ENCODE measurements around the gene SLC39A13. TPM values are rescaled to one million over a fixed set of nuclear protein-coding genes. Genes with fewer than 3 reads are reported as not detected.
A peak's percentile ranks its signal among the peaks of the same experiment; 100 is the strongest.

Gene SLC39A13
- total RNA-seq: 12.3 and 18.2 TPM in 2 replicates

DNA sequence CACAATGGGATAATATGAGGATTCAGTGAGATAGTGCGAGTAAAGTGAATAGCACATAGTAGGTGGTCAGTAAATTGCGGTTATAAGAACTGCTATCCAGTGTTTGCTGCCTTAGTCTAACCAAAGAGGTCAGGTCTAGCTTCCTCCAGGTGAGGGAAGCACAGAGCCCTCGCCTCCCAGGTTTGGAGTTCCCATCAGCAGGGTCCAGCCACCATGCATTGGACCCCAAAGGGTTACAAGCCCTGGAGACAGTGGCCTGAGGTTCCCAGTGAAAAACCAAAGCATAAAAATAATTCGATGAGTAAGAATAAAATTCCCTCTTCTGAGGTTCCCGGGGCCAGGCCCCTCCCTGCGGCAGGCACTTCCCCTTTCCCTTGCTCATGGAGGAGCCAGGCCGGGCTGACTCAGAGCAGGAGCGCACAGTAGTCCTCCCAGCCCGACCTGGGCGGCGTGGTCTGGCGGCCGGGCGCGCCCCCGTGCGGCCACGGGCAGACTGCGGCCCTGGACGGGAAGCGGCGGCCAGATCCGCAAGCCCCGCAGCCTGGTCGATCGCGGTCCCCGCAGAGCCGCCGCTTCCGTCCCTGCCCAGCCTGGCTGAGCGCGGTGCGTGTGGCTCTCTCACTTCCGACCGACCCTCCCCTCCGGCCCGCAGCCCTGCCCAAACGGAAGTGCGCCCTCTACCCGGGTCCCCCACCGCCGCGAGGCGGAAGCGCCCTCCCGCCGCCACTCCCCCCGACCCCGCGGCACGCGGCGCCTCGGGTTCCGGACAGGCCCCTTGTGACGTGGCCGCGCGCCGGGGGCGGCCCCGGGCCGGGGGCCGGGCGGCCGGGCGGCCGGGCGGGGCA lies at the start of gene SLC39A13:
Gene SLC39A13, plus strand, starts transcription at position 845 of the 845 bp plus-strand sequence. CDS start 1,505 bp downstream, outside the sequence.
- peaks cover 16% of the 10 kb centered on the region for H3K36me3 ChIP-seq (ENCODE audit: control insufficient read depth, insufficient read depth, low read length)
- FAIRE-seq (no peak), DNase-seq (ENCODE audit: low read depth) (peak; percentile 88)
- H3K27me3 ChIP-seq (ENCODE audit: control insufficient read depth, insufficient read depth, low read length): no peaks in the 10 kb centered on the region
- H3K4me3 ChIP-seq (ENCODE audit: low read depth, low read length): peak within 1 kb of the TSS; percentile 64
- TF ChIP-seq, protein P1, sequence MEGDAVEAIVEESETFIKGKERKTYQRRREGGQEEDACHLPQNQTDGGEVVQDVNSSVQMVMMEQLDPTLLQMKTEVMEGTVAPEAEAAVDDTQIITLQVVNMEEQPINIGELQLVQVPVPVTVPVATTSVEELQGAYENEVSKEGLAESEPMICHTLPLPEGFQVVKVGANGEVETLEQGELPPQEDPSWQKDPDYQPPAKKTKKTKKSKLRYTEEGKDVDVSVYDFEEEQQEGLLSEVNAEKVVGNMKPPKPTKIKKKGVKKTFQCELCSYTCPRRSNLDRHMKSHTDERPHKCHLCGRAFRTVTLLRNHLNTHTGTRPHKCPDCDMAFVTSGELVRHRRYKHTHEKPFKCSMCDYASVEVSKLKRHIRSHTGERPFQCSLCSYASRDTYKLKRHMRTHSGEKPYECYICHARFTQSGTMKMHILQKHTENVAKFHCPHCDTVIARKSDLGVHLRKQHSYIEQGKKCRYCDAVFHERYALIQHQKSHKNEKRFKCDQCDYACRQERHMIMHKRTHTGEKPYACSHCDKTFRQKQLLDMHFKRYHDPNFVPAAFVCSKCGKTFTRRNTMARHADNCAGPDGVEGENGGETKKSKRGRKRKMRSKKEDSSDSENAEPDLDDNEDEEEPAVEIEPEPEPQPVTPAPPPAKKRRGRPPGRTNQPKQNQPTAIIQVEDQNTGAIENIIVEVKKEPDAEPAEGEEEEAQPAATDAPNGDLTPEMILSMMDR (IDR thresholded peaks at IDR 0.05; ENCODE audit: insufficient read depth, low read length, severe bottlenecking): peak; percentile 71

DNA sequence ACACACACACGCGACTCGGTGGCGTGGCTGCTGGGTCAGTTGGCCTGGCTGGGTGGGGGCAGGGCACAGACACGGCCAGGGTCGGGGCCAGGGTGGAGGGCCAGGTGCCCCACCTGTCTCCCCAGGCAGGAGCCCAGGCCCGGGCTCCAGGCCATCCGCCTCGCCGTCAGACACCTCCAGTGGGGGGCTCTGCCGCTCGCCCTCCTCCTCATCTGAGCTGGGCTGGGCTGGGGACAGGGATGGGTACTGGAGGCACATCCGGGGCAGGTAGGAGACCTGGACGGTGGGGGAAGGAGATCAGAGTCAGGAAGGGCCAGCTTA lies 49.7 kb upstream of the SLC39A13 start:
- DNase-seq (ENCODE audit: low read depth) (no peak), FAIRE-seq (no peak)
- no peaks in the 10 kb centered on the region for H3K36me3 ChIP-seq (ENCODE audit: control insufficient read depth, insufficient read depth, low read length)
- H3K27me3 ChIP-seq (ENCODE audit: control insufficient read depth, insufficient read depth, low read length): peaks cover 2% of the 10 kb centered on the region
- TF ChIP-seq, protein P1 (IDR thresholded peaks at IDR 0.05; ENCODE audit: insufficient read depth, low read length, severe bottlenecking): no peak
- no peak overlapping the region for H3K4me3 ChIP-seq (ENCODE audit: low read depth, low read length)

DNA sequence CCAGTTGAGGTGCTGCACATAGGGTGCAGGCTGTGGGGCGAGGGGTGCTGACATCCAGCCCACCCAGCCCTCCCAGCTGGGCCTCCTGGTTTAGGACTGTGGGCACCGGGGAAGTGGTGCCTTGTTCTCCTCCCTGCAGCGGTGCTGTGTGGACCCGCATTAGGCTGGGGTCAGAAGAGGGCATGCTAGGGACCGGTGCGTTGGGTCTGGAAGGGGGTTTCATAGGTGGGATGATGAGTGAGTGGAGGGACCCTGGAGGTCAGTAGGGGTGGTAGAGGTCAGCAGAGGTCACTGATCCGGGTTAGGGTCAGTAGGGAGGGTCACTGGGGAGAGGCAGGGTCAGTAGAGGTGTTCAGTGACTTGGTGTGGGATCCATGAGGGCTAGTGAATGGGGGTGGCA lies 49.2 kb upstream of the SLC39A13 start:
- peaks cover 2% of the 10 kb centered on the region for H3K27me3 ChIP-seq (ENCODE audit: control insufficient read depth, insufficient read depth, low read length)
- DNase-seq (ENCODE audit: low read depth): no peak
- no peak overlapping the region for H3K4me3 ChIP-seq (ENCODE audit: low read depth, low read length)
- no peak for FAIRE-seq
- TF ChIP-seq, protein P1 (IDR thresholded peaks at IDR 0.05; ENCODE audit: insufficient read depth, low read length, severe bottlenecking): no peak
- H3K36me3 ChIP-seq (ENCODE audit: control insufficient read depth, insufficient read depth, low read length): no peaks in the 10 kb centered on the region

DNA sequence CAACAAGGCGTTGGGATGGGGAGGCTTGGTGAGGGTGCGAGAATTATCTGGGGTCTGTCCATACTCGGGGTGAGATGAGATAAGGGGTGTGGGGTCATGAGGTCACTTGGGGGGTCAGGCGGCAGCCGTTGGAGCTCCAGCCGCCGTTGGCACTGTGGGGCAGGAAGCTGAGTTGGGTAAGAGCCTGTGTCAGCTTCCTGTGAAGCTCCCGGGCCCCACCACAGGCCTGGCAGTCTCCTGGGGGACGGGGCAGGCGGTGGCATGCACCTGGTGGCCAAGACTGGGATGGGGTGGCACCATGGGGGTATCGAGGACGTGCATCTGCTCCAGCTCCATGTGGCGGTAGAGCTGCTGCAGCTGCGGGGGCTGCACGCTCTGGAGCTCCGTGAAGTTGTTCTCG lies 48.8 kb upstream of the SLC39A13 start:
- TF ChIP-seq, protein P1 (IDR thresholded peaks at IDR 0.05; ENCODE audit: insufficient read depth, low read length, severe bottlenecking): no peak
- FAIRE-seq: no peak
- Histone ChIP-seq H3K36me3 (ENCODE audit: control insufficient read depth, insufficient read depth, low read length) (no peaks in the 10 kb centered on the region), H3K4me3 (ENCODE audit: low read depth, low read length) (no peak overlapping the region), H3K27me3 (ENCODE audit: control insufficient read depth, insufficient read depth, low read length) (peaks cover 2% of the 10 kb centered on the region)
- DNase-seq (ENCODE audit: low read depth): no peak

DNA sequence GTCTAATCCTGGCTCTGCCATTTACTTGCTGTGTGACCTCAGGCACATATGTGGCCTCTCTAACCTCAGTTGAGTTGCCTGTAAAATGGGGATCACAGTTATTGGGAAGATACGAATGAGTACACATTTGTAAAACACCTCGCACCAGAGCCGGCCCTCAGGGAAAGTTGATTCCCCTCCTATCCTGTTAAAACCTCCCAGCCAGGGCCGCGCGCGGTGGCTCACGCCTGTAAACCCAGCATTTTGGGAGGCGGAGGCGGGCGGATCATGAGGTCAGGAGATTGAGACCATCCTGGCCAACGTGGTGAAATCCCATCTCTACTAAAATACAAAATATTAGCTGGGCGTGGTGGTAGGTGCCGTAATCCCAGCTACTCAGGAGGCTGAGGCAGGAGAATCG lies 48.0 kb upstream of the SLC39A13 start:
- Histone ChIP-seq H3K4me3 (ENCODE audit: low read depth, low read length) (no peak overlapping the region), H3K27me3 (ENCODE audit: control insufficient read depth, insufficient read depth, low read length) (peaks cover 2% of the 10 kb centered on the region), H3K36me3 (ENCODE audit: control insufficient read depth, insufficient read depth, low read length) (no peaks in the 10 kb centered on the region)
- TF ChIP-seq, protein P1 (IDR thresholded peaks at IDR 0.05; ENCODE audit: insufficient read depth, low read length, severe bottlenecking): no peak
- FAIRE-seq (no peak), DNase-seq (ENCODE audit: low read depth) (no peak)

DNA sequence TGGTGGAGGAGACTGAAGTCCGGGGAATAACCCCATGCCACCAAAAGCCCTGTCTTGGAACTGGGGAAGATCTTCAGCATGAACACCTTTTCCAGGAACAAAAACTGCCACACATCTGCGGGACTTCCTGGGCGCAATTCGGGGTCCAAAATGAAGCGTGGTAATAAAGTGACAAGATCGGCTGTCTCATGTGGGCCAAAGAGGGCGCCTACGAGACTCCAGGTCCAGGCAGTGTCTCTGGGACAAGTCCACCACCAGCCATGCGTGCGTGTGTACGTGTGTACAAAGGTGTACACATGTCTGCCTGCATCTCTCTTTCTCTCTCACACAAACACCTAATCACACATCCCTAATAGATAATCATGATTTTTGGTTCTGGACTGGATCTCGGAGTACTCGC lies 47.0 kb upstream of the SLC39A13 start:
- FAIRE-seq (no peak), DNase-seq (ENCODE audit: low read depth) (no peak)
- H3K27me3 ChIP-seq (ENCODE audit: control insufficient read depth, insufficient read depth, low read length): peaks cover 2% of the 10 kb centered on the region
- no peaks in the 10 kb centered on the region for H3K36me3 ChIP-seq (ENCODE audit: control insufficient read depth, insufficient read depth, low read length)
- TF ChIP-seq, protein P1 (IDR thresholded peaks at IDR 0.05; ENCODE audit: insufficient read depth, low read length, severe bottlenecking): no peak
- H3K4me3 ChIP-seq (ENCODE audit: low read depth, low read length): no peak overlapping the region
